Right lobe of liver (tissue), 6 donors: ENCODE data around the gene E2F8. TPM values are rescaled to one million over a fixed set of nuclear protein-coding genes. Genes with fewer than 3 reads are reported as not detected.
"Not testable (repeated sequence)": the region's sequence is repeated elsewhere in the genome, so short reads cannot be mapped to it uniquely, and the experiment has no call there.

Source experiments
- ATAC-seq, 4 donors: fragments of 200-7000 bp; cut with Tn5 transposase; one replicate each; pipeline ENCODE4 v1.9.1; 2020; ENCODE audit warnings: mild to moderate bottlenecking in 4 of 4, moderate library complexity in 4 of 4
- DNase-seq, 3 donors: peaks; one replicate each; pipeline ENCODE4 v3.0.0-alpha.2; 2020
- H3K27ac ChIP-seq, 3 donors: fragments of 200-600 bp; one replicate each; pipeline ENCODE4 v1.8.0; 2022
- H3K27me3 ChIP-seq, 2 donors: fragments of 200-600 bp; one replicate each; pipeline ENCODE4 v1.8.0; 2022
- H3K36me3 ChIP-seq, 4 donors: fragments of 200-600 bp; sonication (generic) in 1 of 4; one replicate each; pipeline versions ENCODE4 v1.5.1 to v1.8.0; 2017 to 2022; ENCODE audit warnings: control low read depth in 1 of 4
- H3K4me1 ChIP-seq, 4 donors: fragments of 200-600 bp; sonication (generic) in 1 of 4; one replicate each; pipeline versions ENCODE4 v1.5.1 to v1.8.0; 2017 to 2022; ENCODE audit warnings: control low read depth in 1 of 4
- H3K4me3 ChIP-seq, 3 donors: fragments of 200-600 bp; one replicate each; pipeline ENCODE4 v1.8.0; 2022
- H3K9me3 ChIP-seq, 4 donors: fragments of 200-600 bp; sonication (generic) in 1 of 4; one replicate each; pipeline versions ENCODE4 v1.5.1 to v1.8.0; 2017 to 2022; ENCODE audit warnings: control low read depth in 1 of 4
- POLR2A ChIP-seq: fragments of 450-650 bp; IDR thresholded peaks from one replicate; pipeline ENCODE4 v1.6.1; 2017; ENCODE audit warnings: antibody characterized with exemption, mild to moderate bottlenecking
- WGBS: methylation state at CpG from one replicate; pipeline ENCODE4 v1.1.6; 2018; ENCODE audit warnings: low coverage, low lambda C conversion rate; ENCODE audit not compliant: insufficient coverage; ENCODE audit errors: missing lambda C conversion rate; 5-methylcytosine and 5-hydroxymethylcytosine counted together
- intact Hi-C, 2 donors: fragments of 100-400 bp; cut with DNase I; formaldehyde crosslinking; loops; one replicate each; pipeline versions ENCODE4 v1.11.2 to v1.14.1; 2022
- total RNA-seq, 6 experiments: library from RNA; depleted of rRNA in 2 of 6; stranded (reverse); fragments of >200 nt in 2 of 6; fragmentation: NEBNext Ultra II Directional in 3 of 6; extraction: Animal tissue kit (Norgen Biotek cat#: 25700) in 3 of 6; gene quantifications; one replicate each; pipeline versions ENCODE4 v1.1.0 to v1.2.4, GENCODE V29; 2016 to 2023
- TF ChIP-seq, protein P1 (sequence below), 4 donors: fragments of 200-600 bp in 3 of 4; fragments of 450-650 bp in 1 of 4; IDR thresholded peaks; one replicate each; pipeline versions ENCODE4 v1.5.1 to v1.8.0; 2016 to 2022; ENCODE audit warnings: antibody characterized with exemption in 4 of 4, mild to moderate bottlenecking in 2 of 4
- donor health status: DM: no; HTN: yes; CAD: no.
- donor health status: DM: no; HTN: no; CAD: no.
- donor health status: DM: no; HTN: no; CAD: no.
- donor health status: DM: no; HTN: yes; CAD: no.
- donor health status: DM: no; HTN: yes; CAD: no.

The E2F8 gene
- total RNA-seq, 6 experiments from 2014 or later = 0.19 to 2.0 (median 0.49) TPM; not detected in 1

DNA sequence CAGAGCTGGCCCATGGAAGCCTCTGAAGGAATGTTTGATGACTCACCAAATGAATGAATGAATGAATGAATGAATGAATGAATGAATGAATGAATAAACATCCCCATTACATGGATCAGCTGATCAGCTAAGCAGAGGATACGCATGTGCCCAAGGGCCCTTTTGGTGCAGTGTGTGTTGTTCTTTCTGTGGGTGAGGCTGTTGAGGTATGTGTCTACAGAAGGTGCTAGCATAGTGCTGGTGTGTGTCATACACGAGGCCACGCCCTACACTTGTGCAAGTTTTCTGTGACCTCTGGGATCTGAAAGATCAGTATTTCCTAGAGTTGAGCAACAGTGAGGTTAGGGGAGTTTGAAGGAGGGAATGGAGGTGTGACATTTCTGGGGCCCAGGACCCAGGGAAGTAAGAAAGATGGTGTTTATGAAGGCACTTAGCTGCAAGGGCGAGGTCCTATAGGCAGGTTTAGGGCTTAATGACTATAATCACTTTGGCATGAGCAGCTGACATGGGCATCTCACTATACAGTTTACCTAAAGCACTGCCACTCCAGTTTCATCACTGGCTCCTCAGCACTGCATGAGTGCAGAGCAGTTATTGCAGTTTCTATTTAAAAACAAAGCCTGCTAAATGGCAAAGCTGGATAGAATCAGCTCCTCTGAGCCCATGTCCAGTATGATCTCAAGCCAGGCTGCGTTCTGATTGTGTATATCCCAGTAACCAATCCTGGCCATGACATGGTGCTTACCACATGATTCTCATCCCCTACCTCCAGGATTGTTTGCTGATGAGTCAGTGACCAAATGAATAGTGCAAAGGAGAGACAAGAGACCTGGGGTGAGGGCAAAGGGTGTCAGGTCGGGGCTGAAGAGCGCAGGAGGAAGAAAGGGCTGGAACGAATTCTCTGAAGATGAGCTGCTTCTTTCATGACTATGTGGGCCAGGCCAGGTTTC is 36.4 kb upstream of the E2F8 start:
- 64% methylated on average over 8 of the region's 8 CpGs for WGBS
- DNase-seq (peak; percentile 46 to 79 (median 55)), ATAC-seq (peak; percentile 30 to 96 (median 88))
- Histone ChIP-seq H3K4me1 (peaks cover 0 to 15% (median 0%) of the 10 kb centered on the region in 4 donors), H3K4me3 (no peak overlapping the region), H3K36me3 (no peaks in the 10 kb centered on the region), H3K9me3 (no peaks in the 10 kb centered on the region), H3K27me3 (no peaks in the 10 kb centered on the region), H3K27ac (peak overlapping the region in 1 of 3 donors; percentile 70)
- intact Hi-C loops = no loop called here
- TF ChIP-seq POLR2A = no peak
- TF ChIP-seq, protein P1, sequence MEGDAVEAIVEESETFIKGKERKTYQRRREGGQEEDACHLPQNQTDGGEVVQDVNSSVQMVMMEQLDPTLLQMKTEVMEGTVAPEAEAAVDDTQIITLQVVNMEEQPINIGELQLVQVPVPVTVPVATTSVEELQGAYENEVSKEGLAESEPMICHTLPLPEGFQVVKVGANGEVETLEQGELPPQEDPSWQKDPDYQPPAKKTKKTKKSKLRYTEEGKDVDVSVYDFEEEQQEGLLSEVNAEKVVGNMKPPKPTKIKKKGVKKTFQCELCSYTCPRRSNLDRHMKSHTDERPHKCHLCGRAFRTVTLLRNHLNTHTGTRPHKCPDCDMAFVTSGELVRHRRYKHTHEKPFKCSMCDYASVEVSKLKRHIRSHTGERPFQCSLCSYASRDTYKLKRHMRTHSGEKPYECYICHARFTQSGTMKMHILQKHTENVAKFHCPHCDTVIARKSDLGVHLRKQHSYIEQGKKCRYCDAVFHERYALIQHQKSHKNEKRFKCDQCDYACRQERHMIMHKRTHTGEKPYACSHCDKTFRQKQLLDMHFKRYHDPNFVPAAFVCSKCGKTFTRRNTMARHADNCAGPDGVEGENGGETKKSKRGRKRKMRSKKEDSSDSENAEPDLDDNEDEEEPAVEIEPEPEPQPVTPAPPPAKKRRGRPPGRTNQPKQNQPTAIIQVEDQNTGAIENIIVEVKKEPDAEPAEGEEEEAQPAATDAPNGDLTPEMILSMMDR (IDR thresholded peaks at IDR 0.05) = no peak

DNA sequence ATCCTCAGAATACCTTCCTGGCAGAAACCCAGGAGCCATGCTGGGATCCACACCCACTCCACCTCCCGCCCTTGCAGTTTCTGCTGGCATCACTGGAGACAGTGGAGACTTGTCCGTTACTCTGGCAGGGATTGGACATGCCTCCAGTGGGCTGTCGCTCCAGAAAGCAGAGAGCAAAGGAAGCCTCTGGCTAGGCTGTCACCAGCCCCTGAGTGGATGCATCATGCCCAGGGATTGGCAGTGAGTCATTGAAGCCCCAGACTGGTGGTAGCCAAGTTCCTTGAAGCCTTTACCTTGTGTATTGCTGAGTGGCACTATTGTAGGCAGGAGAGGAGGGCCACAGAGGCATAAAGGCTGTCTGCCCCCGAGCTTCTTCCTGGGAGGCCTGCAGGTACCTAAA is 34.8 kb upstream of the E2F8 start:
- no peak overlapping the region for H3K4me3 ChIP-seq
- peaks cover 0 to 15% (median 0%) of the 10 kb centered on the region in 4 donors for H3K4me1 ChIP-seq
- H3K27ac ChIP-seq = no peak overlapping the region
- DNase-seq = no peak
- no peak for ATAC-seq
- H3K27me3 ChIP-seq = no peaks in the 10 kb centered on the region
- intact Hi-C loops = no loop called here
- WGBS = no CpG with 5 or more reads among the region's 4 CpGs
- TF ChIP-seq, protein P1 (IDR thresholded peaks at IDR 0.05) = no peak
- no peak for TF ChIP-seq POLR2A
- H3K9me3 ChIP-seq = no peaks in the 10 kb centered on the region
- no peaks in the 10 kb centered on the region for H3K36me3 ChIP-seq

DNA sequence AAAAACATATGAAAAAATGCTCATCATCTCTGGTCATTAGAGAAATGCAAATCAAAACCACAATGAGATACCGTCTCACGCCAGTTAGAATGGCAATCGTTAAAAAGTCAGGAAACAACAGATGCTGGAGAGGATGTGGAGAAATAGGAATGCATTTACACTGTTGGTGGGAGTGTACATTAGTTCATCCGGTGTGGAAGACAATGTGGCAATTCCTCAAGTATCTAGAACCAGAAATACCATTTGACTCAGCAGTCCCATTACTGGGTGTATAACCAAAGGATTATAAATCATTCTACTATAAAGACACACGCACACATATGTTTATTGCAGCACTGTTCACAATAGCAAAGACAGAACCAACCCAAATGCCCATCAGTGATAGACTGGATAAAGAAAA is 32.5 kb upstream of the E2F8 start:
- H3K9me3 ChIP-seq, DNase-seq, H3K36me3 ChIP-seq, H3K27me3 ChIP-seq, H3K27ac ChIP-seq, H3K4me3 ChIP-seq, intact Hi-C loops, ATAC-seq: not testable (repeated sequence)
- WGBS = 80% methylated on average over 5 of the region's 5 CpGs
- H3K4me1 ChIP-seq = peaks cover 0 to 15% (median 0%) of the 10 kb centered on the region in 4 donors

DNA sequence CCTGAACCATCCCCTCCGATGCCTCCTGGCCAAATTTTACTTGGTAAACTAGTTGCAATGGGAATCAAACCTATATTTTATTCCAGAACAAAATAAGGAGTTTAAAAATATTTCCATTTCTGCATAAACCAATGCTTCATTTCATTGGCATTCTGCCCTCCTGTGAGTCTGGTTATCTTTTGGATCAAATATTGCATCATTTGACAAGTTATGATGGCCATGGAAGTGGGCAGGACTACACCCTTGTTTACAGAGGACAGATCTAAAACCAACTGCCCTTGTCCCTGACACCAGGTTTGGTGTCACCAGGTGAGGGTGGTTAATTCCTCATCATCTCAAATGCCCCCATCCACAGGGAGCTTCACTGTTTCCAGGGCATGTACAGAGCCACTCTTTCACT is 28.2 kb upstream of the E2F8 start:
- Histone ChIP-seq H3K27ac (no peak overlapping the region), H3K36me3 (no peaks in the 10 kb centered on the region), H3K4me3 (no peak overlapping the region), H3K9me3 (no peaks in the 10 kb centered on the region), H3K4me1 (no peaks in the 10 kb centered on the region), H3K27me3 (no peaks in the 10 kb centered on the region)
- intact Hi-C loops = no loop called here
- ATAC-seq (no peak), DNase-seq (no peak)
- 91% methylated on average over 1 of the region's 1 CpG for WGBS
- TF ChIP-seq, protein P1 (IDR thresholded peaks at IDR 0.05) = no peak
- TF ChIP-seq POLR2A = no peak

DNA sequence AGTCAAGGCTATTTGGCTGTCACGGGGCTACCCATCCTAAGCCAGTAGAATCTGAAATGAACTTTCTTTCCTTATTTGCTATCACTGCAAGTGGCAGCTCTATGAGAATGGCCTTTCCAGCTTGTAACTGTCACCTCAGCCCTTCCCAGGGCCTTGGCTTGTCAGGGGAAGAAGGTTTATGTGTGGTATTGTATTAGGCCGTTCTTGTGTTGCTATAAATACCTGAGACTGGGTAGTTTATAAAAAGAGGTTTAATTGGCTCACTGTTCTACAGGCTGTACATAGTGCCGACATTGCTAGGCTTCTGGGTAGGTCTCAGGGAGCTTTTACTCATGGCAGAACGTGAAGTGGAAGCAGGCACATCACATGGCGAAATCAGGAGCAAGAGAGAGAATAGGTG is 26.8 kb upstream of the E2F8 start:
- WGBS = 86% methylated on average over 4 of the region's 5 CpGs
- intact Hi-C loops = no loop called here
- no peak overlapping the region for H3K27ac ChIP-seq
- DNase-seq (no peak), ATAC-seq (no peak)
- no peaks in the 10 kb centered on the region for H3K4me1 ChIP-seq
- H3K27me3 ChIP-seq = no peaks in the 10 kb centered on the region
- TF ChIP-seq, protein P1 (IDR thresholded peaks at IDR 0.05) = no peak
- TF ChIP-seq POLR2A = no peak
- H3K36me3 ChIP-seq = no peaks in the 10 kb centered on the region
- H3K9me3 ChIP-seq = no peaks in the 10 kb centered on the region
- H3K4me3 ChIP-seq = no peak overlapping the region
